HCT116 (cell line): ENCODE data around the gene OR6M1. TPM values are rescaled to one million over a fixed set of nuclear protein-coding genes. Genes with fewer than 3 reads are reported as not detected.

Experiments
- ATAC-seq: fragments of 200-7000 bp; cut with Tn5 transposase; 2 replicates; pipeline ENCODE4 v1.9.1; 2020; ENCODE audit warnings: mild to moderate bottlenecking, moderate library complexity
- BruUV-seq: library from RNA; stranded (reverse); fragments of 400-500 nt; replicated peaks from 2 replicates; lab custom pipeline; 2021; lab: Mats Ljungman, UMichigan
- CTCF ChIA-PET: fragments of 300-600 bp; sonication (Branson Sonifier 250); formaldehyde crosslinking; loops from one replicate; lab custom pipeline; 2021; ENCODE audit warnings: antibody characterized with exemption; lab: Charles Lee
- POLR2A ChIA-PET: fragments of 300-600, 350-600 bp; sonication (Branson Sonifier 250); formaldehyde crosslinking; loops from one replicate; lab custom pipeline; 2021; ENCODE audit warnings: antibody characterized with exemption; lab: Charles Lee
- RAD21 ChIA-PET, 2 experiments: fragments of 300-600 bp; sonication (Branson Sonifier 250); formaldehyde crosslinking; loops; one replicate each; lab custom pipeline; 2023; ENCODE audit warnings: low total read pairs in 2 of 2; ENCODE audit not compliant: uncharacterized antibody in 2 of 2, unreplicated experiment in 2 of 2, low non-redundant PET in 1 of 2; lab: Charles Lee
- DNase-seq: peaks from one replicate; pipeline ENCODE4 v3.0.0-alpha.2; 2010; ENCODE audit warnings: low read depth, low spot score
- H2AFZ ChIP-seq: fragments of 200-600 bp; shearing (Covaris generic), sonication (generic); 2 replicates; pipeline ENCODE4 v1.6.1; 2017; ENCODE audit warnings: low read depth, mixed run types, mixed read lengths, antibody characterized with exemption, low read length; ENCODE audit not compliant: poor library complexity, severe bottlenecking
- H3K27ac ChIP-seq: 2 replicates; pipeline ENCODE4 v1.5.1; 2012; ENCODE audit warnings: low read depth, low read length
- H3K27me3 ChIP-seq: fragments of 200-600 bp; sonication (generic); 2 replicates; pipeline ENCODE4 v1.6.1; 2016; ENCODE audit warnings: mixed run types, low read length, mixed read lengths; ENCODE audit not compliant: insufficient read depth
- H3K36me3 ChIP-seq, 2 experiments: fragments of 200-500 bp in 1 of 2; fragments of 200-600 bp in 1 of 2; sonication (Bioruptor generic) in 1 of 2; sonication (generic) in 1 of 2; 2 replicates each; pipeline versions ENCODE4 v1.5.1 to v1.6.1; 2014 to 2016; ENCODE audit warnings: low read length in 2 of 2, inconsistent platforms in 1 of 2, mixed read lengths in 1 of 2, mixed run types in 1 of 2; ENCODE audit not compliant: insufficient read depth in 2 of 2, control insufficient read depth in 1 of 2
- H3K4me1 ChIP-seq, 2 experiments: fragments of 200-600 bp in 1 of 2; sonication (generic) in 1 of 2; 2 replicates each; pipeline versions ENCODE4 v1.5.1 to v1.6.1; 2012 to 2017; ENCODE audit warnings: low read length in 2 of 2, inconsistent platforms in 1 of 2, mild to moderate bottlenecking in 1 of 2, mixed read lengths in 1 of 2, mixed run types in 1 of 2, moderate library complexity in 1 of 2; ENCODE audit not compliant: insufficient read depth in 2 of 2, control insufficient read depth in 1 of 2
- H3K4me2 ChIP-seq: fragments of 200-600 bp; sonication (generic); 2 replicates; pipeline ENCODE4 v1.6.1; 2017; ENCODE audit warnings: mixed run types, low read length, mixed read lengths
- H3K4me3 ChIP-seq, 2 experiments: fragments of 200-600 bp in 1 of 2; sonication (generic) in 1 of 2; replicated peaks in 1 of 2; 2 replicates each; pipeline ENCODE4 v1.5.1; 2011 to 2016; ENCODE audit warnings: low read length in 2 of 2, control low read depth in 1 of 2, low read depth in 1 of 2, mild to moderate bottlenecking in 1 of 2, mixed read lengths in 1 of 2, mixed run types in 1 of 2
- H3K79me2 ChIP-seq: fragments of 200-600 bp; sonication (generic); 2 replicates; pipeline ENCODE4 v1.6.1; 2017; ENCODE audit warnings: mild to moderate bottlenecking, mixed run types, low read length, moderate library complexity, mixed read lengths; ENCODE audit not compliant: insufficient read depth
- H3K9ac ChIP-seq: fragments of 200-600 bp; sonication (generic); 2 replicates; pipeline ENCODE4 v1.6.1; 2016; ENCODE audit warnings: low read length, mixed read lengths
- H3K9me2 ChIP-seq: fragments of 200-600 bp; sonication (generic), shearing (Covaris generic); 2 replicates; pipeline ENCODE4 v1.6.1; 2017; ENCODE audit warnings: mixed run types, mild to moderate bottlenecking, moderate library complexity; ENCODE audit not compliant: insufficient read depth
- H3K9me3 ChIP-seq, 2 experiments: fragments of 200-500 bp in 1 of 2; fragments of 200-600 bp in 1 of 2; sonication (Bioruptor generic) in 1 of 2; sonication (generic) in 1 of 2; 2 replicates each; pipeline ENCODE4 v1.6.1; 2014 to 2017; ENCODE audit warnings: low read length in 2 of 2, mixed read lengths in 2 of 2, inconsistent platforms in 1 of 2, low read depth in 1 of 2, mild to moderate bottlenecking in 1 of 2, mixed run types in 1 of 2, moderate library complexity in 1 of 2; ENCODE audit not compliant: control insufficient read depth in 1 of 2, insufficient read depth in 1 of 2
- H4K20me1 ChIP-seq: fragments of 200-600 bp; sonication (generic), shearing (Covaris generic); 2 replicates; pipeline ENCODE4 v1.6.1; 2017; ENCODE audit warnings: mixed run types, mild to moderate bottlenecking, moderate library complexity; ENCODE audit not compliant: insufficient read depth
- CEBPB ChIP-seq: IDR thresholded peaks from 2 replicates; pipeline ENCODE4 v1.6.1; 2012; ENCODE audit warnings: low read depth
- ELF1 ChIP-seq: IDR thresholded peaks from 2 replicates; pipeline ENCODE4 v1.6.1; 2012; ENCODE audit warnings: low read depth, borderline replicate concordance
- EZH2 ChIP-seq: fragments of 200-600 bp; sonication (generic); IDR thresholded peaks from 2 replicates; pipeline ENCODE4 v1.6.1; 2017; ENCODE audit warnings: antibody characterized with exemption, mixed run types
- EZH2phosphoT487 ChIP-seq: fragments of 200-600 bp; IDR thresholded peaks from 2 replicates; pipeline ENCODE4 v1.6.1; 2018; ENCODE audit warnings: antibody characterized with exemption, borderline replicate concordance
- FOSL1 ChIP-seq: IDR thresholded peaks from 2 replicates; pipeline ENCODE4 v1.6.1; 2012; ENCODE audit warnings: low read depth
- JUND ChIP-seq: IDR thresholded peaks from 2 replicates; pipeline ENCODE4 v1.6.1; 2012
- MAX ChIP-seq: IDR thresholded peaks from 2 replicates; pipeline ENCODE4 v1.6.1; 2012
- RAD21 ChIP-seq: IDR thresholded peaks from 2 replicates; pipeline ENCODE4 v1.6.1; 2012; ENCODE audit warnings: low read depth, mild to moderate bottlenecking
- SRF ChIP-seq: IDR thresholded peaks from 2 replicates; pipeline ENCODE4 v1.6.1; 2012; ENCODE audit warnings: low read depth
- TCF7L2 ChIP-seq: IDR thresholded peaks from 2 replicates; pipeline ENCODE4 v1.7.0; 2011; ENCODE audit warnings: borderline replicate concordance, inconsistent platforms; ENCODE audit not compliant: insufficient read depth, insufficient read length; ENCODE audit errors: extremely low read depth
- ZFX ChIP-seq: fragments of 450-650 bp; IDR thresholded peaks from 2 replicates; pipeline ENCODE4 v1.6.1; 2017
- intact Hi-C: fragments of 100-400 bp; cut with micrococcal nuclease; formaldehyde crosslinking; loops from 2 replicates; pipeline ENCODE4 v1.10.0; 2022
- total RNA-seq: library from RNA; stranded (reverse); gene quantifications from one replicate; pipeline ENCODE4 v1.2.1, GENCODE V29; 2021; ENCODE audit not compliant: unreplicated experiment
- TF ChIP-seq, protein P1 (sequence below): IDR thresholded peaks from 2 replicates; pipeline ENCODE4 v1.6.1; 2011; ENCODE audit warnings: mild to moderate bottlenecking, low read length, moderate library complexity; ENCODE audit not compliant: insufficient replicate concordance; ENCODE audit errors: extremely low read depth

The OR6M1 gene
- total RNA-seq, 1 experiment from 2014 or later: not detected

- ChIA-PET CTCF (no interaction called here), POLR2A (no interaction called here), RAD21 (no interaction called here)
- intact Hi-C loops: no loop called here
- no peaks in the 10 kb centered on the region for H3K9me2 ChIP-seq
- no peak overlapping the region for H3K4me3 ChIP-seq
- no peak overlapping the region for H3K4me2 ChIP-seq
- H3K27ac ChIP-seq: no peak overlapping the region
- H2AFZ ChIP-seq: no peak overlapping the region
- no TSS peak for BruUV-seq
- no peaks in the 10 kb centered on the region for H3K4me1 ChIP-seq
- H3K9me3 ChIP-seq: no peaks in the 10 kb centered on the region
- 0 out of 2 replicates have a peak, but pooled peaks cover 10% of the 10 kb centered on the region for H3K27me3 ChIP-seq
- no peaks in the 10 kb centered on the region for H3K36me3 ChIP-seq
- TF ChIP-seq, protein P1, sequence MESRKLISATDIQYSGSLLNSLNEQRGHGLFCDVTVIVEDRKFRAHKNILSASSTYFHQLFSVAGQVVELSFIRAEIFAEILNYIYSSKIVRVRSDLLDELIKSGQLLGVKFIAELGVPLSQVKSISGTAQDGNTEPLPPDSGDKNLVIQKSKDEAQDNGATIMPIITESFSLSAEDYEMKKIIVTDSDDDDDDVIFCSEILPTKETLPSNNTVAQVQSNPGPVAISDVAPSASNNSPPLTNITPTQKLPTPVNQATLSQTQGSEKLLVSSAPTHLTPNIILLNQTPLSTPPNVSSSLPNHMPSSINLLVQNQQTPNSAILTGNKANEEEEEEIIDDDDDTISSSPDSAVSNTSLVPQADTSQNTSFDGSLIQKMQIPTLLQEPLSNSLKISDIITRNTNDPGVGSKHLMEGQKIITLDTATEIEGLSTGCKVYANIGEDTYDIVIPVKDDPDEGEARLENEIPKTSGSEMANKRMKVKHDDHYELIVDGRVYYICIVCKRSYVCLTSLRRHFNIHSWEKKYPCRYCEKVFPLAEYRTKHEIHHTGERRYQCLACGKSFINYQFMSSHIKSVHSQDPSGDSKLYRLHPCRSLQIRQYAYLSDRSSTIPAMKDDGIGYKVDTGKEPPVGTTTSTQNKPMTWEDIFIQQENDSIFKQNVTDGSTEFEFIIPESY: no peak
- no peak for TF ChIP-seq TCF7L2
- TF ChIP-seq JUND: no peak
- no peak for TF ChIP-seq ELF1
- no peak for TF ChIP-seq EZH2
- TF ChIP-seq ZFX: no peak
- no peak for TF ChIP-seq SRF
- no peak for TF ChIP-seq CEBPB
- TF ChIP-seq EZH2phosphoT487: no peak
- TF ChIP-seq RAD21: no peak
- no peak for TF ChIP-seq MAX
- TF ChIP-seq FOSL1: no peak
- no peaks in the 10 kb centered on the region for H4K20me1 ChIP-seq
- no peak for DNase-seq
- H3K9ac ChIP-seq: no peak overlapping the region
- no peaks in the 10 kb centered on the region for H3K79me2 ChIP-seq
- ATAC-seq: no peak
Measured at GRCh38 chr11:123822599-123822998, 16.4 kb upstream of the OR6M1 start.
